Measurements from ENCODE around the gene GNB1L. TPM values are rescaled to one million over a fixed set of nuclear protein-coding genes. Genes with fewer than 3 reads are reported as not detected.

The GNB1L gene
- total and polyA plus RNA-seq, 9 of the 15 experiments (the other 6 are each of a cell fraction or from before 2014, with no cell fraction given) = 0.56 to 50.5 (median 10.2) TPM

DNA sequence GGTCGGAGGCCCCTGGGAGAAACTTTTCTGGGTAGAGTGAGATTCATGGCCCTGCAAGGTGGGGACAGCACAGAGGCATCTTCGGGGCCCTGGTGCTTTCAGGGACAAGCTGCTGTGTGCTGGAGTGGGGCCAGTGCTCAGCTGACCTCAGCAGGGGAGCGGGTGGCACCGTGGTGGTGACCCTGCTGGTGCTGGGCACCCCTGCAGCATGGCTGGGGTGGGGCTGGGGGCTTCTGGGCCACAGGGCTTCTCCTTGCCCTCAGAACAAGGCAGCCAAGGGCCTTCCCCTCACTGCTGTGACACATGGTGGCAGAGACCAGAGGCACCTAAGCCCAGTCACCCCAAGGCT, 24.9 kb upstream of the GNB1L start:
- CTCF ChIA-PET (ENCODE audit: low intra/inter-chr PET ratio) = no interaction called here
- in situ Hi-C loops (cut with MboI) = no loop called here
- peaks cover 0 to 9% of the 10 kb centered on the region in 2 experiments; a peak in 1 of 5 replicates for H3K27me3 ChIP-seq (ENCODE audit: control insufficient read depth in 2 of 2, insufficient read depth in 2 of 2, low read length in 2 of 2)
- no peaks in the 10 kb centered on the region for H3K9me3 ChIP-seq (replicated peaks; ENCODE audit: control insufficient read depth, insufficient read depth, low read depth, low read length)
- intact Hi-C loops (cut with micrococcal nuclease) = no loop called here
- BruUV-seq (replicated peaks) = no TSS peak
- FAIRE-seq (no peak), DNase-seq (ENCODE audit: extremely low read depth in 1 of 4, low spot score in 3 of 4) (no peak), ATAC-seq (no peak)
- POLR2A ChIA-PET = interaction anchor here (0.9 to 4.0 kb wide), 6 partner anchors 8 to 25 kb away, joined by 3 to 21 read pairs (median 6); partner anchors contain the start of genes GNB1L and RTL10
- peaks cover 12 to 78% of the 10 kb centered on the region in 2 experiments for H3K4me1 ChIP-seq (replicated peaks in 1 of 2; ENCODE audit: control insufficient read depth in 2 of 2, insufficient read depth in 2 of 2, low read length in 2 of 2)
- H2AFZ ChIP-seq (ENCODE audit: low read depth, low read length) = no peak overlapping the region
- no peaks in the 10 kb centered on the region for H3K79me2 ChIP-seq (ENCODE audit: control insufficient read depth, insufficient read depth, low read length)
- no peaks in the 10 kb centered on the region for H3K9me1 ChIP-seq (ENCODE audit: control insufficient read depth, insufficient read depth, low read length)
- H3K9ac ChIP-seq (ENCODE audit: insufficient read depth in 1 of 2, low read depth in 2 of 2, low read length in 2 of 2) = peak overlapping the region in 1 of 2 experiments; percentile 74; a peak in 2 of 4 replicates
- WGBS (ENCODE audit: insufficient coverage, low coverage, missing lambda C conversion rate) = 41% methylated on average over 4 of the region's 4 CpGs
- H3K27ac ChIP-seq (ENCODE audit: extremely low read depth, low read depth, low read length) = no peak overlapping the region
- H3K4me2 ChIP-seq (ENCODE audit: insufficient read depth, low read length) = no peak overlapping the region
- no peak overlapping the region for H3K4me3 ChIP-seq
- no peaks in the 10 kb centered on the region for H3K36me3 ChIP-seq (ENCODE audit: control insufficient read depth, insufficient read depth, low read length)
- peaks cover 34% of the 10 kb centered on the region for H4K20me1 ChIP-seq (replicated peaks; ENCODE audit: control insufficient read depth, insufficient read depth, low read length)
- TF ChIP-seq THAP12 (CRISPR knock-in tag; IDR thresholded peaks at IDR 0.05) (0 out of 2 replicates have a peak, but pooled peaks have one; percentile 56), ZNF253 (CRISPR knock-in tag; conservative IDR thresholded peaks at IDR 0.05) (no peak), RBM14 (IDR thresholded peaks at IDR 0.05; ENCODE audit: borderline replicate concordance, insufficient read depth, low read depth, low read length) (0 out of 2 replicates have a peak, but pooled peaks have one; percentile 49), SP2 (IDR thresholded peaks at IDR 0.05; ENCODE audit: extremely low read depth, low read depth, low read length, poor library complexity, severe bottlenecking) (no peak), RAD21 (CRISPR knock-in tag; conservative IDR thresholded peaks at IDR 0.05 in 1 of 2, IDR thresholded peaks at IDR 0.05 in 1 of 2) (no peak), HES1 (IDR thresholded peaks at IDR 0.05; ENCODE audit: low read depth) (no peak), ZNF280A (IDR thresholded peaks at IDR 0.05; ENCODE audit: low read depth, partially characterized antibody) (no peak), ZBTB7A (IDR thresholded peaks at IDR 0.05; ENCODE audit: borderline replicate concordance, control insufficient read depth, low read depth, low read length) (0 out of 2 replicates have a peak, but pooled peaks have one; percentile 18), GABPB2 (CRISPR knock-in tag; conservative IDR thresholded peaks at IDR 0.05) (no peak), ZNF764 (CRISPR knock-in tag; IDR thresholded peaks at IDR 0.05; ENCODE audit: low read depth) (peak; percentile 8; the same call in 1 of the 2 replicates), FUS (optimal IDR thresholded peaks at IDR 0.05; ENCODE audit: low read depth, low read length) (no peak), TAF15 (IDR thresholded peaks at IDR 0.05; ENCODE audit: low read depth, low read length) (0 out of 2 replicates have a peak, but pooled peaks have one; percentile 42), TBL1XR1 (IDR thresholded peaks at IDR 0.05; ENCODE audit: low read length in 2 of 2) (0 out of 4 replicates have a peak, but pooled peaks of 1 of the 2 experiments have one; percentile 7)
- TF ChIP-seq, protein P1, sequence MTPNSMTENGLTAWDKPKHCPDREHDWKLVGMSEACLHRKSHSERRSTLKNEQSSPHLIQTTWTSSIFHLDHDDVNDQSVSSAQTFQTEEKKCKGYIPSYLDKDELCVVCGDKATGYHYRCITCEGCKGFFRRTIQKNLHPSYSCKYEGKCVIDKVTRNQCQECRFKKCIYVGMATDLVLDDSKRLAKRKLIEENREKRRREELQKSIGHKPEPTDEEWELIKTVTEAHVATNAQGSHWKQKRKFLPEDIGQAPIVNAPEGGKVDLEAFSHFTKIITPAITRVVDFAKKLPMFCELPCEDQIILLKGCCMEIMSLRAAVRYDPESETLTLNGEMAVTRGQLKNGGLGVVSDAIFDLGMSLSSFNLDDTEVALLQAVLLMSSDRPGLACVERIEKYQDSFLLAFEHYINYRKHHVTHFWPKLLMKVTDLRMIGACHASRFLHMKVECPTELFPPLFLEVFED (CRISPR knock-in tag; conservative IDR thresholded peaks at IDR 0.05) = no peak
